GM23338 (cell line): ENCODE data around the gene GPRC5D.

Source experiments
- CREB1 ChIP-seq: fragments of 250-450 bp; sonication (Bioruptor Pico); IDR thresholded peaks from 2 replicates; pipeline ENCODE4 v1.5.0; 2020; ENCODE audit warnings: low read depth, mild to moderate bottlenecking, moderate library complexity
- CTCF ChIP-seq, 2 experiments: fragments of 200-600 bp in 1 of 2; sonication (generic) in 1 of 2; conservative IDR thresholded peaks; 2 replicates each; pipeline versions ENCODE4 v1.5.1 to v1.6.1; 2016 to 2017; ENCODE audit warnings: antibody characterized with exemption in 2 of 2, low read depth in 2 of 2, mild to moderate bottlenecking in 2 of 2, moderate library complexity in 1 of 2
- EZH2 ChIP-seq: fragments of 200-600 bp; sonication (generic); IDR thresholded peaks from one replicate; pipeline ENCODE4 v1.8.0; 2017; ENCODE audit warnings: antibody characterized with exemption, mild to moderate bottlenecking, low read depth; ENCODE audit not compliant: unreplicated experiment
- EZH2phosphoT487 ChIP-seq: fragments of 200-600 bp; sonication (generic); IDR thresholded peaks from one replicate; pipeline ENCODE4 v1.8.1; 2018; ENCODE audit warnings: antibody characterized with exemption; ENCODE audit not compliant: unreplicated experiment
- JUNB ChIP-seq: IDR thresholded peaks from one replicate; pipeline ENCODE4 v1.6.1; 2016; ENCODE audit warnings: antibody characterized with exemption; ENCODE audit not compliant: unreplicated experiment
- NANOG ChIP-seq: IDR thresholded peaks from 2 replicates; pipeline ENCODE4 v1.6.1; 2016; ENCODE audit warnings: antibody characterized with exemption, borderline replicate concordance
- POLR2AphosphoS5 ChIP-seq: IDR thresholded peaks from 2 replicates; pipeline ENCODE4 v1.6.1; 2016; ENCODE audit warnings: antibody characterized with exemption, low read depth
- STAT1 ChIP-seq: IDR thresholded peaks from one replicate; pipeline ENCODE4 v1.6.1; 2016; ENCODE audit warnings: antibody characterized with exemption; ENCODE audit not compliant: unreplicated experiment
- TF ChIP-seq, protein P1 (sequence below): IDR thresholded peaks from one replicate; pipeline ENCODE4 v1.6.1; 2018; ENCODE audit warnings: antibody characterized with exemption; ENCODE audit not compliant: unreplicated experiment
- TF ChIP-seq, protein P2 (sequence below): IDR thresholded peaks from 2 replicates; pipeline ENCODE4 v1.6.1; 2016; ENCODE audit warnings: antibody characterized with exemption

- TF ChIP-seq CTCF (conservative IDR thresholded peaks at IDR 0.05; ENCODE audit: low read depth in 2 of 2) (0 out of 4 replicates have a peak, but pooled peaks of 1 of the 2 experiments have one; percentile 24), EZH2phosphoT487 (no peak), EZH2 (no peak), STAT1 (no peak), JUNB (no peak), POLR2AphosphoS5 (no peak), CREB1 (CRISPR knock-in tag) (peak; percentile 47; the same call in 1 of the 2 replicates), NANOG (no peak)
- TF ChIP-seq, protein P1, sequence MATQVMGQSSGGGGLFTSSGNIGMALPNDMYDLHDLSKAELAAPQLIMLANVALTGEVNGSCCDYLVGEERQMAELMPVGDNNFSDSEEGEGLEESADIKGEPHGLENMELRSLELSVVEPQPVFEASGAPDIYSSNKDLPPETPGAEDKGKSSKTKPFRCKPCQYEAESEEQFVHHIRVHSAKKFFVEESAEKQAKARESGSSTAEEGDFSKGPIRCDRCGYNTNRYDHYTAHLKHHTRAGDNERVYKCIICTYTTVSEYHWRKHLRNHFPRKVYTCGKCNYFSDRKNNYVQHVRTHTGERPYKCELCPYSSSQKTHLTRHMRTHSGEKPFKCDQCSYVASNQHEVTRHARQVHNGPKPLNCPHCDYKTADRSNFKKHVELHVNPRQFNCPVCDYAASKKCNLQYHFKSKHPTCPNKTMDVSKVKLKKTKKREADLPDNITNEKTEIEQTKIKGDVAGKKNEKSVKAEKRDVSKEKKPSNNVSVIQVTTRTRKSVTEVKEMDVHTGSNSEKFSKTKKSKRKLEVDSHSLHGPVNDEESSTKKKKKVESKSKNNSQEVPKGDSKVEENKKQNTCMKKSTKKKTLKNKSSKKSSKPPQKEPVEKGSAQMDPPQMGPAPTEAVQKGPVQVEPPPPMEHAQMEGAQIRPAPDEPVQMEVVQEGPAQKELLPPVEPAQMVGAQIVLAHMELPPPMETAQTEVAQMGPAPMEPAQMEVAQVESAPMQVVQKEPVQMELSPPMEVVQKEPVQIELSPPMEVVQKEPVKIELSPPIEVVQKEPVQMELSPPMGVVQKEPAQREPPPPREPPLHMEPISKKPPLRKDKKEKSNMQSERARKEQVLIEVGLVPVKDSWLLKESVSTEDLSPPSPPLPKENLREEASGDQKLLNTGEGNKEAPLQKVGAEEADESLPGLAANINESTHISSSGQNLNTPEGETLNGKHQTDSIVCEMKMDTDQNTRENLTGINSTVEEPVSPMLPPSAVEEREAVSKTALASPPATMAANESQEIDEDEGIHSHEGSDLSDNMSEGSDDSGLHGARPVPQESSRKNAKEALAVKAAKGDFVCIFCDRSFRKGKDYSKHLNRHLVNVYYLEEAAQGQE: peak; percentile 33
- TF ChIP-seq, protein P2, sequence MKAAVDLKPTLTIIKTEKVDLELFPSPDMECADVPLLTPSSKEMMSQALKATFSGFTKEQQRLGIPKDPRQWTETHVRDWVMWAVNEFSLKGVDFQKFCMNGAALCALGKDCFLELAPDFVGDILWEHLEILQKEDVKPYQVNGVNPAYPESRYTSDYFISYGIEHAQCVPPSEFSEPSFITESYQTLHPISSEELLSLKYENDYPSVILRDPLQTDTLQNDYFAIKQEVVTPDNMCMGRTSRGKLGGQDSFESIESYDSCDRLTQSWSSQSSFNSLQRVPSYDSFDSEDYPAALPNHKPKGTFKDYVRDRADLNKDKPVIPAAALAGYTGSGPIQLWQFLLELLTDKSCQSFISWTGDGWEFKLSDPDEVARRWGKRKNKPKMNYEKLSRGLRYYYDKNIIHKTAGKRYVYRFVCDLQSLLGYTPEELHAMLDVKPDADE: no peak
Measured at GRCh38 chr12:12891080-12891880, 60.7 kb downstream of the GPRC5D start, which contains the start of gene GPRC5A.
